HEK293 (cell line): ENCODE measurements around the gene KDM5A.

Experiments used
- KLF16 ChIP-seq: fragments of 450-650 bp; formaldehyde crosslinking; IDR thresholded peaks from 2 replicates; pipeline ENCODE4 v1.5.1; 2017; ENCODE audit warnings: missing biosample characterization, missing genetic modification characterization
- MYNN ChIP-seq: fragments of 450-650 bp; formaldehyde crosslinking; IDR thresholded peaks from 2 replicates; pipeline ENCODE4 v1.5.1; 2016; ENCODE audit warnings: missing biosample characterization, missing genetic modification characterization, borderline replicate concordance
- PRDM1 ChIP-seq: fragments of 450-650 bp; formaldehyde crosslinking; IDR thresholded peaks from 2 replicates; pipeline ENCODE4; 2016; ENCODE audit warnings: missing biosample characterization, missing genetic modification characterization
- ZNF23 ChIP-seq: fragments of 450-650 bp; formaldehyde crosslinking; IDR thresholded peaks from 2 replicates; pipeline ENCODE4 v1.5.1; 2016; ENCODE audit warnings: missing biosample characterization, missing genetic modification characterization, borderline replicate concordance
- ZNF354C ChIP-seq: fragments of 450-650 bp; formaldehyde crosslinking; IDR thresholded peaks from 2 replicates; pipeline ENCODE4 v1.5.1; 2016; ENCODE audit warnings: missing biosample characterization, missing genetic modification characterization, low read depth, borderline replicate concordance
- ZNF561 ChIP-seq: fragments of 450-650 bp; IDR thresholded peaks from 2 replicates; pipeline ENCODE4 v1.5.1; 2018; ENCODE audit warnings: missing biosample characterization, missing genetic modification characterization, borderline replicate concordance
- ZNF660 ChIP-seq: fragments of 450-650 bp; IDR thresholded peaks from 2 replicates; pipeline ENCODE4 v1.5.1; 2018; ENCODE audit warnings: missing biosample characterization, mild to moderate bottlenecking, missing genetic modification characterization
- TF ChIP-seq, protein P1 (sequence below): fragments of 450-650 bp; formaldehyde crosslinking; IDR thresholded peaks from 2 replicates; pipeline ENCODE4 v1.5.1; 2016; ENCODE audit warnings: missing biosample characterization, missing genetic modification characterization

DNA sequence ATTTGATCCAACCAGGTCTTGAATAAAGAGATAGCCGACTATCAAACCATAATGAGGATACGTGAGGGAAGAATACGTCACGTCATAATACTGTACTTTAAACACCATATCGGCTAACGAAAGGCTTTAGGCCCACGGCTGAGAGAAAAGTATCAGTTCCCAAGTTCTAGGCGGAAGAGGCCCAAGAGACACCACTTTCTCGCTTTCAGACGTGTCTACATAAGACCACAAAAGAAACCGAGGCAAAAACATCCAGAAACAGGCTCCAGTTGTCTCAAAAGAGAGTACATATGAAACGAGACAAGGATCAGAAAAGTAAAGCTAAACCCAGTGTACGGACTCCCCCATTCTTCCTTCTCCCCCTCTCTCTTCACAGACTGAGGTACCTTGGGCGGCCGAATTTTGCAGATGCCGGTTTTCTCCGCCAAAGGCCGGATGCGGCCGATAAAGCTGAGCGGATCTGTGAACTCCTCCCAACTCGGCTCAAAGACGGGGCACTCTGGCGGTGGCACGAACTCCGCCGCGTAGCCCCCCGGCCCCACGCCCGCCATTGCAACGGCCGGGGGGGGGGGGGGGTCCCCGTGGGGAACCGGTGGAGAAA lies 479 bp downstream of the KDM5A start:
- TF ChIP-seq ZNF660 (tag by site-specific recombination) (no peak), MYNN (tag by site-specific recombination) (no peak), ZNF23 (tag by site-specific recombination) (no peak), PRDM1 (no peak; the same call in 1 of the 2 replicates), ZNF561 (no peak), KLF16 (tag by site-specific recombination) (no peak), ZNF354C (no peak)
- TF ChIP-seq, protein P1, sequence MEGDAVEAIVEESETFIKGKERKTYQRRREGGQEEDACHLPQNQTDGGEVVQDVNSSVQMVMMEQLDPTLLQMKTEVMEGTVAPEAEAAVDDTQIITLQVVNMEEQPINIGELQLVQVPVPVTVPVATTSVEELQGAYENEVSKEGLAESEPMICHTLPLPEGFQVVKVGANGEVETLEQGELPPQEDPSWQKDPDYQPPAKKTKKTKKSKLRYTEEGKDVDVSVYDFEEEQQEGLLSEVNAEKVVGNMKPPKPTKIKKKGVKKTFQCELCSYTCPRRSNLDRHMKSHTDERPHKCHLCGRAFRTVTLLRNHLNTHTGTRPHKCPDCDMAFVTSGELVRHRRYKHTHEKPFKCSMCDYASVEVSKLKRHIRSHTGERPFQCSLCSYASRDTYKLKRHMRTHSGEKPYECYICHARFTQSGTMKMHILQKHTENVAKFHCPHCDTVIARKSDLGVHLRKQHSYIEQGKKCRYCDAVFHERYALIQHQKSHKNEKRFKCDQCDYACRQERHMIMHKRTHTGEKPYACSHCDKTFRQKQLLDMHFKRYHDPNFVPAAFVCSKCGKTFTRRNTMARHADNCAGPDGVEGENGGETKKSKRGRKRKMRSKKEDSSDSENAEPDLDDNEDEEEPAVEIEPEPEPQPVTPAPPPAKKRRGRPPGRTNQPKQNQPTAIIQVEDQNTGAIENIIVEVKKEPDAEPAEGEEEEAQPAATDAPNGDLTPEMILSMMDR (tag by site-specific recombination), result no peak
